Activated CD4-positive, CD25-positive, alpha-beta regulatory T cell treated with anti-CD3 and anti-CD28 coated beads, Interleukin-2, amount 50 U/mL, for 16 hours (primary cell): Measurements from ENCODE around the gene ADCYAP1R1.

Experiments used
- DNase-seq: peaks from one replicate; pipeline ENCODE4 v3.0.0-alpha.2; 2020; ENCODE audit warnings: low read depth, low spot score

The ADCYAP1R1 gene

DNA sequence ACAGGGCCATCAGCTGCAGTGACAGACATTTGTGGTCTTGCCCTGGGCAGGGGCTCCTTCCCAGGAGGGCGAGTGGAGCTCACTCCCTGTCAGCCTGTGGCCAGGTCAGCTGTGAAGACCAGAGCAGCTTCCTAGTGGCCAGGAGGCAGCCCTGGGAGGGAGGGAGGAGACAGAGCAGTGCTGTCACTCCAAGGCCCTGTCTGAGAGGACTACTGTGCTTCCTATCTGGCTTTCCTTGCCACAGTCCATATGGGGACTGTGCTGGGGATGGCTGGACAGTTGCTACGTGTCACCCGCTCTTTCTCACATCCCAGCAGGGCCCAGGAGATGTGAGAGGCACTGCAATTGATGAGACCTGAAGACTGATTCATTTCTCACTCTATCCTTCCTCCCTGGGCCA, 15.2 kb upstream of the ADCYAP1R1 start:
- DNase-seq: no peak

DNA sequence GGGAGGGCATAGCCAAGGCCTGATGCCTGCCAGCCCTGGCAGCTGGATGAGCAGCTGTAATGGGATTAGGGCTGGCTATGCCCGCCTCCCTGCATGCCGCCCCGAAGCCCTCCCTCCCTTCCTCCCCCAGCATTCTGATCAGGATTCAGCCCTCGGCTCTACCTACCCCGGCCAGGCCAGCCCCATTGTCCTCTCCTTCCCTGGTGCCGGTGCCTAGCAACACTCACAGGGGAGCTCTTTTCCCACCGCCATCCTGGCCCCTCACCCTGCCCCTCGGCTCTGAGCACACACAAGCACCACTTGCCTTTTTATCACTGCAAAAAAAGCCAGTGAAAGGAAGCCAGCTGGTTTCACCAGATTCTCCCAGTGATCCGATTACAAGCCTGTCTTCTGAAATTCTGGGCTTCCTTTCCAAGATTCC, 9.0 kb upstream of the ADCYAP1R1 start:
- DNase-seq: no peak

DNA sequence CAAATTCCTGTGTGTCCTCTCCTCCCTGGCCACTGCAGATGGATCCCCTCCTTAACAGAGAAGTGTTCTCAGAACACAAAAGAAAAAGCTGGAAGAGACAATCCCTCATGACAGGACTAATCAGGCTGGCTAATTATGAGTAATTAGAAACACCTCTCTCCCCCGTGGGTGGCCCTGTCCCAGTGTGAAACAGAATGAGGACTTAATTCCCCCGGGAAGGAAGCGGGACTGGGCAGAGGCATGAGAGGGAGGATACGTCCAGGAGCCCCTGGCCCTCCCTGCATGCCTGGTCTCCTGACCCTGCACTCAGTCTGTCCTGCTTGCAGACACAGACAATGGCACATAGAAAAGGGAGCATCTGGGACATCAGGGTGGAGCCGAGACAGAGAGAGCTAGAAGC, 7.6 kb upstream of the ADCYAP1R1 start:
- DNase-seq: no peak

DNA sequence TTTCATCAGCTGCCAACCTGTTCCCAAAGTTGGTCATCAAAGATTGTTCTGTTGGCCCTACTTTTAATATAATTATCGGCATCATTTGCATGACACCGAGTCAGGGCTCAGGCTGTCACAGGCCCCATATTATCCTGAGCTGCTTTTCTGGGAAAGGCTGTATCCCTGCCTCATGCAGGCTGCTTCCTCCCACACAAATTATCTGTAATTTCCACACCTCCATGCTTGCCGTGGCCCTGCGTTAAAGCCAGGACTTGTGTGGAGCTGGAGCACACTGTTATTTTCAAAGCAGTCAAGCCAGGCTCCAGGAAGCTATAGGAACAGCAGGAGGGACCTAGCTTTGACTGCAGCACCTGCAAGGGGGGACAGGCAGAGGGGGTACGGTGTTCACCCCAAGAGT, 5.4 kb upstream of the ADCYAP1R1 start:
- DNase-seq: no peak

DNA sequence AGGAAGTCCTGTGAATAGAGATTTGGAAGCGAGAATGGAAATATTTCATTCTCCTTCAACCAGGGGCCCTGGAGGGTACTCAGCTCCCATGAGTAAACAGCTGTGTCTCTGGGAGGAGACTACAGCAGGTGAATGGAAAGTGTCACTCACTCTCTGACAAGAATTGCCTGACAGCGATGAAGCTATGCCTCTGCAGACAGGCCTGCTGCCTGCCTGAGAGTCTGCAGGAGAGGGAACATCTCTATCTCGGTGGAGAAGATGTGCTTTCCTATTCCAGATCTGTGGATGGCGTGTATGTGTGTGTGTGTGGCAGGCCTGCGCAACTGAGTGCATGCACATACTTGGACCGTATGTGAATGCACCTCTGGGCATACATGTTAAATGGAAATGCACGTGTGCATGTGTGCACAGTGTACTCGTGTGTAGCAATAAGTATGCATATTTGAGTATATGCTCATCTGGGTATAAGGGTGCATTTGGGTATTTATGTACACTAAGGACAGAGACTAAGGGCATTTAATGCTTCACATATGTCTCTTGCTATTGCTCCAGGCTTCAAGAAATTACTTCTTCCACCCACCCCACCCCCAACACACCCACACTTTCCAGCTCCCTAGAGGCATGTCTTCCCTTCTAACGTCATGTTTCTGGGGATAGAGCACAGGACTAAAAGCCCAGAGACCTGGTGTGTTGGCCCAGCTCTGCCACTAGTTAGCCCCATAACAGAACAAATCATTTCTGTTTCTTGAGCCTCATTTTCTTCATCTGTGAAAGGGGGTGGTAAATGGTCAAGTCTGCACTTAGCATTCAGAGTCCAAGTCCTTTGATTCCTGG, 4.6 kb upstream of the ADCYAP1R1 start:
- DNase-seq: no peak

DNA sequence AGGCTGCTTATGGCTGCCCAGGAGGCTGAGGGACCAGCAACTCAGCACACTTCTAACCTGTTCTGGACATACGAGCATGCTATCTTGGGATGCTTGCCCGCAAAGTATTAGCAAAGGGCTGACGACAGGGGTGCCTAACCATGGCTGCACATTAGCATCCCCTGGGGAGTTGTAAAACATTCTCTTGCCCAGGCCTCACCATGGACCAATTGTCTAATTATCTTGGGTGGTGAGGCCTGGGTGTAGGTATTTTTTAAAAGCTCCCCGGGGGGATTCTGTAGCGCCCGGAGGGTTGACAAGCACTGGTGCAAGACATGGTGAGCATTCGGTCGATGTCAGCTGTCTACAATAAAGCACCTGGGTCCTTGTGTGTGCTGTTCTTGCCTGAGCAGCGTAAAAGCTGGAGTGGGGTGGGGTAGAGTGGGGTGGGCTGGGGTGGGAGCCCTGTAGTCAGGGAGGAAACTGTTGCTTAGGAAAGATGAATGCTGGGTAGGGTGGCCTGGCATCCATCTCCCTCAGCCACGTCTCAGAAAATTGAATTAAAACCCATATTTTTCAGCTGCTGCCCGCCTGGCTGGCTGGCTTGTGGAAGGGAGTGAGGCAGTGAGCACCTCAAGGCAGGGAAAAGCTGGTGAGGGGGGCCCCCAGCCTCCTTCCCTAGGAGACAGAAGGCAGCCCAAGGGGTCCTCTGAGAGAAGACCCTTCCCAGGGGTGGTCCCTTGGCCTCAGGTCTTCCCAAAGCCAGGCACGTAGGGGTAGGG, 2.9 kb upstream of the ADCYAP1R1 start:
- no peak for DNase-seq

DNA sequence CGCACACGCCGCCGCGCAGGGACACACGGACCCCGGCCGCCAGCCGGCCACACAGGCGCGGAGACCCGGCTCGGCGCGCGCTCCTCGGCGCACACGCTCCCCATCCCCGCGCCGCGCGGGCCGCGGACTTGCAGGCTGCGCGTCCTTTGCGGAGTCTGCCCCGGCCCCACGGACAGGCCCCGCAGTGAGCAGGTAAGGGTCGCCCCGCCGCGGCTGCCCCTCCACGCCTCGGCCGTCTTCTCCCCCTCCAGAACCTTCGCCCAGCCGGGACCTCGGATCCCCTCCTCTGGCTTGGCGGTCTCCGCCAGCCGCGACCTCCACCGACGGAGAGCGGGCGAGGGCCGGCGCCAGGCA, 356 bp downstream of the ADCYAP1R1 start:
- no peak for DNase-seq

DNA sequence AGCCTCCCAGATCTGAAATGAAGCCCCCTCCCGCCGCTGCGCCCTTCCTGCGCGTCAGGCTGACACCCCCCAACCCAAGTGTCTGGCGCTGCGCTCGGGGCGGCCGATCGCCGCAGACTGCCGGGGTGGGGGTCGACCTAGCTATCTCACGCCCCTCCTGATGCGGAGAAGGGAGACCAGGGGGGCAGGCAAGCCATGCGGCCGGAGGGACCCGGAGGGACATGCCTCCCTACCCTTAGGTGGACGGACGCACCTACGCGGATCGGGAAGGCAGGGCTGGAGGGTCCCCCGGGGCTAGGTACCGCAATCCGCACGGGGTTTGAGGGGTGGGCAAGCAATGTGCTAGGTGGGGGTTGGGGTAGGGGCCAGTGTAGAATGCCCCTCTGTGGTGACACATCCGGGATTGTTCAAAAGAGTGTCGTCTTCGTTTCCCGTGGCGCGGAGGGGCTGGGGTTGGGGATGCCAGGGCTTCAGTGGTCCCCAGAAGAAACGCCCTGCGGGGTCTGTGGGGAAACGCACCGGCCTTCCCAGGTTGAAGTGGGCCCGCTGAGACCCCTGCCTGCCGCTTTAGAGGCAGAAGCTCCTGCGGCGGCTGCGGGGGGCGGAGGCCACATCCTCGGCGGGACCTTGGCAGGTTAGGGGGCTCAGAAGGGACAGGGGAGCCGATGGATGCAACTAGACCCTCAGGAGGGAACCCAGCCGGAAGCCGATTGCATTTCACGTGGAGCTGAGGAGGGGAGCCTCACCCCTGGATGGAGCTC, 913 bp downstream of the ADCYAP1R1 start:
- DNase-seq: no peak

DNA sequence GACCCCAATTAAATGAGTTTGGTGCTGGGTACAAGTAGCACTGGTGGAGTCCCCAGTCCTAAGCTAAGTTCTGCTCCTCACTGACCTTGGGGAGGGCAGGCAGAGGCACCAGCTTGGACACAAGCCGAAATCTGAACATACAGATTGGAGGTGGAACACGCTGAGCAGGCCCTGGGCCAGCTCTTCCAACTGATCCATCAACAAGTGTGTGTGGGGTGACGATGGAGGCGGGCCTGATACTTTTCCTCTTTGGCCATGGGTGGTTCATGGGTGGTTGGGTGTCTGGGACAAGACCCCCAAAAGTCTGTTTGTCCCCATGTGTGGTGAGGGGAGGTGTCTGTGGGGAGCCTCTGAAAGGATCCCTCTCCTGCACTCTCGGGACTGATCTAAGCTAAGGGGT, 1.9 kb downstream of the ADCYAP1R1 start:
- no peak for DNase-seq

DNA sequence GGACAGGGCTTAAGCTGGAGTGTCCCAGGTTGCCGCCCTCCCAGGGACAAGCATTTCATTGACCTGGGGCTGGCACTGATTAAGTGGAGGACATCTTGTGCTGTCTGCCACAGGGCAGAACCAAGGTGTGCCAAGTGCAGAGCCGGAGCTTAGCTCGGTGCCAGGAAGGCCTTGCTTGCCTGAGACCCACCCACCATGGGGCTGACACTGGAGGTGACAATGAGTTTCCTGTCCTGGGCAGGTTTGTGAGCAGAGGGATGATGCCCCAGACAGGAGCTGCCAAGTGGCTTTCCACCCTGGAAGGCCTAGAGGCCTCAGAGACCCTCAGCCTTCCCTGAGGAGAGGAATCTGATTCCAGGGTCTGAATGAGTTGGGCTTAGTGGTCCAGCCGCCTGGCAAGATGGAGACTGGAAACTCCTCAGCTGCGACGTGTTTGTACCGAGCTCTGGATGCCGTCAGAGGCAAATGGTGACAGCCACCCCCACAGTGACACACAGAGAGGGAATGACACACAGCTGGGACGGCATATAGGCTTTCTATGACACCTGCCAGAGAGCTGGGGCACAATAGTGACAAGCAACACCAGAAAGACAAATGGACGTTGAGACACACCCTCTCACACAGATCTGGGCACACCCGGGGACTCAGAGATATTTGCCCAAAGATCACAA, 2.6 kb downstream of the ADCYAP1R1 start:
- no peak for DNase-seq

DNA sequence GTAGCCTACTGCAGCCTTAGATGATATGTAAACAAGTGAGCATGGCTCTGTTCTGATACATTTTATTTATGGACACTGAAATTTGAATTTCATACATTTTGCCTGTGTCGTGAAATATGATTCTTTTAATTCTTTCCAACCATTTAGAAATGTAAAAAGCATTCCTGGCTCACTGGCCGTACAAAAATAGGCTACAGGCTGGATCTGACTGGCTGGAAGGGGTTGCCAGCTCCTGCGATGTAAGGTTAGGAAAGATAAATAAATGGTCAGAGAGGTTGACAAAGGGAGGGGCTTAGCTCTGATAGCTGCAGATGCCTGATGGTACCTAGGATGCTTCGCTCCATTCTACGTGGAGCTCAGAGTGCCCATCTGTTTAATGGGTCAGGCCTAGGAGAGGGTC, 3.4 kb downstream of the ADCYAP1R1 start:
- DNase-seq: no peak

DNA sequence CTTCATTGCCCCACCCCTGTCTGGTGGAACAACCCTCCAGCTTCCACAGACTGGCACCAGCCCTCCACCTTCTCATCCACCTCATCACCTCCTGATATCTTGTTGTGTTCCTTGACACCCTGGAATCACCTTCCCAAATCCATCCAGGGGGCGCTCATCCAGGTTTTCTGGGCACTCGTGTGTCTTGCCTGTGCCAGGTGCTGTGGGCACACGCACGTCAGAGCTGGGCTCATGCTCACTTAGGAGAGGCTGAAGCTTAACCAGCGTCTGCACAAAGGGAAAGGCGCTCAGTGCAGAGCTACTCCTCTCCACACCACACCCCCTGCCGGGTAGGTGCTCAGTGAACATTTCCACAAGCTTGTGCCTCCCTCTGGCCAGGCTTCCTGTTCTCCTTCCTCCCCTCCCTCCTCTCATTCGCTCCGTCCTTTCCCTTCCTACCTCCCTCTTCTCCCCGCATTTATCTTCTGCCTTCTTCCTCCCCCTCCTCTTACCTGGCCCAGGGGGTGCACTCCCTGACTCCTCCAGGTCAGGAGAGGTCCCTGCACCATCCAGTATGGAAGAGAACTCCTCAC, 4.8 kb downstream of the ADCYAP1R1 start:
- no peak for DNase-seq

DNA sequence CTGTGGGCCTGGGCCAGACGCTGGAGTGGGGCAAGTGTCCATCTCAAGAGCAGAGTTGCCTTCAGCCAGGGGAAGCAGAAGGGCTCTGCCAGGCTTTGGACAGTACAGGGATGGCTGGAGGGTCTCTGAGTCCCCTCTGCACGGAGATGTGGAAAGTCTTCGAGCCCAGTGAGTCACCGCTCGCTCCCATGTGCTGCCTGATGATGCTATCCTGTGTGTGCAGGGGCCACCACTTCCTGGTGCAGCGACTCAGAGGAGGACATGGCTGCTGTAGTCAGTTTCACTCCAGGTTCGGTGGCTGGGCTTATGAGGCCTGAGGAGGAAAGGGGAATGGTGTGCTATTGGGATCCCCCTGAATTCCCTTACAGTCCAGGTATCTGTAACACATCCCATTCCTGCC, 6.0 kb downstream of the ADCYAP1R1 start:
- no peak for DNase-seq

DNA sequence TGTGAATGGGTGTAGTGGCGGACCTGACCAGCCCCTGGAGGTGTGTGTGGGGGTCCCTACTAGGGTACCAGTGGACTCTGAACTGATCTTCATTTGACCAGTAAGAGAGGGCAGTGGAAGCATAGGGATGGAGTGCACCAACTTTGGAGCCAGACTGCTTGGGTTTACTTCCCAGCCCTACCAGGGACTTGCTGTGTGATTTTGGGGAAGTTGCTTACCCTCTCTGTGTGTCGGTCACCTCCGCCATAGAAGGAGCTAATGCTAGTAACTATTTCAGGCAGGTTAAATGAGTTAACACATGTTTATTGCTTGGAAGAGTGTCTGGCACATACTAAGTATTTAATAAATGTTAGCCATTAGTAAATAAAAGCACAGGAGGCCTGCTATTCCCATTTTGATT, 6.6 kb downstream of the ADCYAP1R1 start:
- DNase-seq: no peak

DNA sequence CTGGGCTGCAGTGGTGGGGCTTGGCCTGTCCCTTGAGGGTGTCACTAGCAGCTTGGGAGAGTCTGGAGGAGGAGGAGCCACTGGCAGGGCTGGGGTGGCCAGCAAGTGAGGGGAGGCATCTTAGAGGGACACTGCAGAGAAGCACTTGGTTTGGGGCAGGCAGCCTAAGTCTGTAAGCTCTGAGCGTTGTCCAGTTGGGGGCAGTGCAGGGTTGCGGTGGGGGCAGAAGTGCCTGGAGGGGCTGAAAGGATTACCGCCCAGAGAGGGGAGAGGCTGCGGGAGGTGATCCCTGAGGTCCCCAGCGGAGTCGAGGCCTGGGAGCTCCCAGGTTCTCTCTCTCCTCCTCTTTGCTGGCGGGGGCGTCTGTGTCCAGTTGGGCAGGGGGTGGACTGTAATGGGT, 7.4 kb downstream of the ADCYAP1R1 start:
- DNase-seq: no peak

DNA sequence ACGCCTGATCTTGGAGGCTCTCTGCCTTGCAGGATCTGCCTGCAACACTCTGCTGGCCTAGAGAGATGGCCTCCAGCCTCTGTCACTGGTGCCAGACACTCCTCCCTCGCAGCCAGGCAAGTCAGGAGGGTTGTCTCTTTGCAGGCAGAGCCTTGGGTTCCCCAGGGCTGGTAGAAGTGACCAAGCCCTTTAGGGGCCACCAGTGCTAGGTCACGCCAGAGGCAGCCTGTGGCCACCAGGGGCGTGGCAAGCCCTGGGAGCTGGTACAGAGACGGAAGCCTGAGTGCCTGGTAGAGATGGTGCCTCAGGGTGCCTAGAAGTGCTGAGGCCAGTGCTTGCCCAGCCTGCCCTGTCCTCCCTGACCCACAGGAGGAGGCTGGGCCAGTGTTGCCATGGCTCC, 9.1 kb downstream of the ADCYAP1R1 start:
- DNase-seq: no peak

DNA sequence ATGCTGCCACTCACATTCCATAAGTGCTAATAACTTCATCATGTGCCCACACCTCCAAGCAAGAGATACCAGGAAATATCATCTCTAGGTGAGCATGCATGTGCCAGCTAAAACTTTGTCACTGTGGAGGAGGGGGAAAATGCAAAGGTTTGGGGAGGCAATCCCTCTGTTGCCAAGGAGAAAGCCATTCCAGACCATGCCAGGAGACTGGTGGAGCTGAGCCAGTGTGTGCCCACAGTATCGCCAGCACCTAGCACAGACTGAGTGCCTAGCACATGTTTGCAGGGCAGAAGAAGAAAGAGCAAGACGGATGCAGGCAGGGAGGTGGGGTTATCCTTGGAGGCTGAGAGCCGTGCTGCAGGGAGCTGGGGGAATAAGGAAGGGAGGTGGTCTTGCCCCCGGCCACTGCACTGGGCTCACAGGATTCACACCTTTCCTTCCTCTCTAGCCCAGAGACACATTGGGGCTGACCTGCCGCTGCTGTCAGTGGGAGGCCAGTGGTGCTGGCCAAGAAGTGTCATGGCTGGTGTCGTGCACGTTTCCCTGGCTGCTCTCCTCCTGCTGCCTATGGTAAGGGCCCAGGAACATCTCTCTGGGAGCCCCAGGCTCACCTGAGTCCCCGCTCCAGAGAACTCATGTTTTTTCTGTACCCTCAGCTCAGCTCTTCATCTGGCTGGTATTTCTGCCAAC, 10.8 kb downstream of the ADCYAP1R1 start:
- DNase-seq: no peak

DNA sequence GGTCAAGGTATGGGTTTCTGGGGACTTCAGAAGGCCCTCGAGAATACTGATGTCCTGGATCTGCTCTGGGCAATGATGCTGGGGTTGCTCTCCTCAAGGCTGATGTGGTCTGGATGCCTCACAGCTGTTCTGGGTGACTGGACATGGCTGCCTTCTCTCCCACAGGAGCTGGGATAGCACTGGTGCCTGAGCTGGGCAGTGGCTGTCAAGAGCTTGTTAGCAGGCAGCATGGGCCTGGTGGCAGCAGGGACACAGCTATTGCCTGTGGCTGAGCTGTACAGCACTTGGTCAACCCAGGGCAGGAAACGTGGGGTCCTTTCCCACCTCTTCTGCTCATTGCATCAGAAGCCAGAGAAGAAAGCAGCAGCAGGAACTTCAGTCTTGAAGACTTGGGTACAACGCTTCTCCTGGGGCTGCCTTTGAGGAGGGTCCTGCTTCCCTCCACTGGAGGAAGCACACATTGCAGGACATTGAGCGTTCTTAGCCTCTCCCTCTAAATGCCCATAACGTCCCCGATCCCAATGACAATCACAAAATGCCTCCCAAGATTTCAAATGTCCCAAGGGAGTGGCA, 13.0 kb downstream of the ADCYAP1R1 start:
- DNase-seq: no peak

DNA sequence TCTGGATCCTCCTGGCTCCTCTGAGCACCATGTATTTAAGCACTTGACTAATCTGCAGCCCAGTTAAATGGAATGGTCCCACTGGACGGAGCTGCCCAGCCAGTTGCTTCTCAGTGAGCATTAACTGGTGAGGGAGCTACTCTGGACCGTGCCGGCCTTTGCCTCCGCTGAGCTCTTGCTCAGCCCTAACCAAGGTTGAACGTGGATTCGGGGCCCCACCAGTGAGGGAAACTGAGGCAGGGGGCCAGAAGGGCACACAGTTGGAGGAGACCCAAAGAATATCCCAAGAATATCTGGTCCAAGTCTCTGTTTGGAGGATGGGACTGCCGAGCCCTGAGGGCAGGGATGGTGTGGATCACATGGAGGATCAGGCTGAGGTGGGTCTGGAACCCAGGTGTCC, 13.7 kb downstream of the ADCYAP1R1 start:
- no peak for DNase-seq

DNA sequence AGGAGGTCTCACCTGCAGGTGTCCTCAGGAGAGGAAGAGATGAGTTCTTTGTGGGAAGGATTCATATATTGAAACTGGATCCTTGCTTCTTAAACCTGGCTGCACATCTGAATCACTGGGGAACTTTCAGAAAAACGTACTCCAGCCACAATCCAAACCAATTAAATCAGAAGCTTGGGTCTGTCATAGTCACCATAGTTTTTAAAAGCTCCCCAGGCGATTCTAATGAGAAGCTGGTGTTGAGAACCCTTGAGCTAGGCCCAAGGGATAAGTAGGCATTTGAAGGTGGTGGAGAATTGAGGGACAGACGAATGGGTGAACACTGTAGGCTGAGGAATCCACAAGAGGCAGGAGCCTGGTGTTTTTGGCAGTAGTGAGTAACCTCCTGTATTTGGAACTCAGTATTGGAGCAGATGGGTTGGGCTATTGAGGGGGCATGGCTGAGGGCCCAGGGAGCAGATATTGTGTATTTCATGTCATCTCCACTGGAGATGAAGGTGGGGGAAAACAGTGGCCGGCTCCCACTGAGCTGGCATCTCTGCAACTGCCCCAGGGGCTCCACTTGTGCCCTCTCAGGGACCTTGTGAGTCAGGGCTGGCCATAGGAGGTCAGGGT, 14.5 kb downstream of the ADCYAP1R1 start:
- no peak for DNase-seq
